Measurements from ENCODE around the gene HELLS.
"Not testable (repeated sequence)": the region's sequence is repeated elsewhere in the genome, so short reads cannot be mapped to it uniquely, and the experiment has no call there.

Gene HELLS

DNA sequence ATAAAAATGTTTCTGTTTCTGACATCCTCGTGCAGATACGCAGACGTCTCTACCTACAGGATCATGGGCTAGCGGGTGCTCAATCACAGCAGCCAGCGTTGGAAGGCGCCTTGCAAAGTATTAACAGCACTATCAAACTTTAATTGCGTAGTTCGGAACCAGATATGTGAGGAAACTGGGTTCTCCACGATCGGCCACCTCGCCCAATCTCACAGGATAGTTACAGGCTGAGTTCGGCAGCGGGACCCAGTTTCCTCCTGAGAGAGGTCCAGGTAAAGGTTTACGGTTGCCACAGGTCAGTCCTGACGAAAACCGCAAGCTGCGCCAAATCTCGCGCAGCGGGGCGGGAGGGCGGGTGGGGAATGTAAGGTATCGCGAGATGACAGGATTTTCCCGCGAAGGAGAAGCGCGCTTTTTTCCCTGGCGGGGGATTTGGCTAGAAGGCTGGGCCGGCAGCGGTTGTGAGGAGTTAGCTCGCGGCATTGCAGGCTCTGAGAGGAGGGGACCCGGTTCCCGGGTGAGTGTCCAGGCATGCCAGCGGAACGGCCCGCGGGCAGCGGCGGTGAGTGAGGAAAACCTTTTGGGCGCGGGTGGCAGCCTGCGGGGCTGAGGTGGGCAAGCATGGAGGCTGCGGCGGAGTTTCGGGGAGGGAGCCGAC, at the start of gene HELLS:
HELLS (plus strand) TSS at position 398 of the 658 bp plus-strand sequence; CDS start at position 532, 134 bp downstream.
- peak; percentile 88 for DNase-seq

DNA sequence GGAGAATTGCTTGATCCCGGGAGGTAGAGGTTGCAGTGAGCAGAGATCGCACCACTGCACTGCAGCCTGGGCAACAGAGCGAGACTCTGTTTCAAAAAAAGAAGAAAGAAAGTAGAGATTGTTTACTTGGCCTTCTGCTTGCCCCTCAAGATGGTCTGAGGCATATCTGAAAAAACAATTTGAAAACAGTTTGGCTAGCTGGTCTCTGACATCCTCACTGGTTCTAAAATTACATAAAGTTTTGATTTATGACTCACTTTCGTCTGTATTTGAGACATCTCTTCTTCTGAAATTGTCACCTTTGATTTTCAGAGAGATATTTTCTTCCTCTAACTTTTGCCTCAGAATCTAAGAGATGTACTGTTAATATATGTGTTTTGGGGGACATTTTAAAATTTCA, 49.6 kb upstream of the HELLS start:
- no peak for DNase-seq

DNA sequence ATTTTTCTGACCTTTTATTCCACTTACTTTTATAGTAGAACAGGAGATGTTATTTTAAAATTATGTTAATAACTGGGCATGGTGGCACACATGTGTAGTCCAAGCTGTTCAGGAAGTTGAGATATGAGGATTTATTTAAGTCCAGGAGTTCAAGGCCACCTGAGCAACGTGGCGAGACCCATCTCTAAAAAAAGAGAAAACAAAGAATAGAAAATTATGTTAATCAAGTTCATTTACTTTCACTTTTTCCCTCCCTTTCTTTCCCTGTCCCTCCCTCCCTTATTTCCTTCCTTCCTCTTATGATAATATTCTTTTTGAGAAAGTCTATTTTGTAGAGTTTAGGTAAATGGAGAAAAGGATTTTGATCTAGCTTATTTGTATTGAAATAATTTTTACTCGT, 48.9 kb upstream of the HELLS start:
- no peak for DNase-seq

DNA sequence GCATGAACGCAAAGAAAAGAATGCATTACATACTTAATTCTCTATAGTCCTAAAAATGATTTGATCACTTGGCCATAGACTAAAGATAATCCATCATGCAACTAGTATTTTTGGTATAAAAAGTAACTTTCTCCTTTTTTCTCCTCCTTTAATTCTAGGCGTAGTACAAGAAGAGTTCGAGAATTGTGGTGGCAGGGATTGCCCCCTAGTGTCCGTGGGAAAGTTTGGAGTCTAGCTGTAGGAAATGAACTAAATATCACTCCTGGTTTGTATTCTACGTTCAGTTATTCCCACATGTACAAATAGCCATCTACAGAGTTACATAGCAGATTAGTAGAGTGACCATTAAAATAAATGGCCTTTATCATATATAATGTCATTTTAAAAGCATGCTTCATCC, 45.5 kb upstream of the HELLS start:
- DNase-seq = no peak

DNA sequence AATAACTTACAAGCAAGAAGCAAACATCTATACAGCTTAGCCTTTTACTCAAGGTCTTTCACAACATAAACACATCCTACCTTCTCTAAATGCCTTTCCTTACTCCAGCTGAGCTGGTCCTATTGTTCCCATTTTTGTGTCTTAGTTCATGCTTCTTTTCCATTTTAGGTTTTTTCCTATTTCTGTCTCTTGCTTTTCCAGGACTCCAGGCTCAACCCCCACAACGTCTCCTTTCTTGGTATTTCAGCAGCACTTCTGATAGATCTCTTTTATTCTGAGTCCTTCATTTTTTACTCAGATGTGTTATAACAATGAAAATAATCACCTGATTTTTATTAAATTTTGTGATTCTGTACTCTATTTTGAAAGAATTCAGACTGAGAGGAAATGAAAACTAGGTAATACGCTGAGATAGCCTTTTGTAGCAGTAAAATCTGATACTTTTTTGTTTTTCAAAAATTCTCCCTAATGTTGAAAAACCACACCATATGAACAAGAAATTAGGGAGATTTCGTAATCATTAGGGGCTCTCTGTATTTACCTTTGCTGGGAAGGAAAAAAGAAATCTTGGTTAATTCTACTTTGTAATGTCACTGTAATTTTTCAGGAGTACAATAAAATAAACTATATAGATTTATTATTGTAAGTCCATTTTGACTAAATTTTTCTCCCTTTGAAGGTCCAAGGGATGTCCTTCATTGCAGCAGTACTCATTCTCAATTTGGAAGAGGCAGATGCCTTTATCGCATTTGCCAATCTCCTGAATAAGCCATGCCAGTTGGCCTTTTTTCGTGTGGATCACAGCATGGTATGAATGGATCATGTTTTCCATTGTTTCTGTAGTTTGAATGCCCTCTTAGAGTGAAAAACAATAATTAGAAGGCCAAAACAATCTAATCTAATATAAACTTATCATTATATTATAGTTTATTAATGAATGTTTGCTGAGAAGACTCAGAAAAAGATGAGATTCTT, 24.0 kb upstream of the HELLS start:
- DNase-seq = no peak

DNA sequence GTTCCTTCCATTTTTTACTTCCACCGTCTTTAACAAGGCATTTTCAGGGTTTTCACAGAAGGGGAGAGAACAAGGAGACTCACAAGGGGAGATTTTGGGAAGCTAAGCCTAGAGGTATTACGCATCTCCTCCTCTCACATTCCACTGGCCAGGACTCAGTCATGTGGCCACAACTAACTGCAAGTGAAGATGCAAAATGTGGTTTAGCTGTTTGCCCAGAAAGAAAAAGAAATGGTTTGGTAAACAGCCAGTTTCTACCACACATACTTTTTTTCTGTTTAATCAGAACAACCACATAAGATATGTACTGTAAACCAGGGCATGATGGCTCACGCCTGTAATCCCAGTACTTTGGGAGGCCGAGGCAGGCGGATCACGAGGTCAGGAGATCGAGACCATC, 21.4 kb upstream of the HELLS start:
- no peak for DNase-seq

DNA sequence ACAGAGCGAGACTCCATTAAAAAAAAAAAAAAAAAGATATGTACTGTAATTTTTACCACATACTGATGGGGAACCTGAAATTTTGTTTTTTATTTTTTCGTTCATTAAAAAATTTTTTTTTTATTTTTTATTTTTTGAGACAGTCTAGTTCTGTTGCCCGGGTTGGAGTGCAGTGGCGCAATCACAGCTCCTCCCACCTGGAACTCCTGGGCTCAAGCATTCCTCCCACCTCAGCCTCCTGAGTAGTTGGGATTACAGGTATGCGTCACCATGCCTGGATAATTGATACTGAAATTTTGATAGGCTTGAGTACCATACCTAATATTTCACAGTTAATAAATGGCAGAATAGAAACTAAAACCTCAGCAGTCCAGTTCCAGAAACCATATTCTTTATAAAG, 20.9 kb upstream of the HELLS start:
- no peak for DNase-seq

DNA sequence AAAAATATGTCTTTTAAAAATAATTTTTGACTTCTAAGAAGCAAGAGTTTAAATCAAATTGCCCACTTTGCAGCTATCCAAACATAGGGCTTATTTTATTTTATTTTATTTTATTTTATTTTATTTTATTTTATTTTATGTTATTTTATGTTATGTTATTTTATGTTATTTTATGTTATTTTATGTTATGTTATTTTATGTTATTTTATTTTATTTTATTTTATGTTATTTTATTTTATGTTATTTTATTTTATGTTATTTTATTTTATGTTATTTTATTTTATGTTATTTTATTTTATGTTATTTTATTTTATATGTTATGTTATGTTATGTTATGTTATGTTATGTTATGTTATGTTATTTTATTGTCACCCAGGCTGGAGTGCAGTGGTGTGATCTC, 14.0 kb upstream of the HELLS start:
- not testable (repeated sequence) for DNase-seq

DNA sequence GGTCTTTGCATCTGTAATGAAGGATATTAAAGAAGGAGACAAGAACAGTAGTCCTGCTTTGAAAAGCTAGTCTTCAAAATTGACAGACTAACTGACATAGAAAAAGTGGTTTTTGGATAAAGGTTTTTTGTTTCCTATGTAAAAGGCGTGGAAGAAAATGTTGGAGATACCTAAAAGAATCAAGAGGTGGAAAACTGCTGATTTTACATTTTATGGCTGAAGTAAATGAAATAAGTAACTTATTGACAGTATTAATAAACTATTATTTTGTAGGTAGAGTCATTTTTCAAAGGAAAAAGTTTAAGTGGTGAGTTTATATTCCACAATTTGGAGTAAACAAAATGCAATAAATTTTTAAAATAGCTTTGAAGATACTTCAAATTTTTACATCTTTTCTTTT, 12.6 kb upstream of the HELLS start:
- no peak for DNase-seq

DNA sequence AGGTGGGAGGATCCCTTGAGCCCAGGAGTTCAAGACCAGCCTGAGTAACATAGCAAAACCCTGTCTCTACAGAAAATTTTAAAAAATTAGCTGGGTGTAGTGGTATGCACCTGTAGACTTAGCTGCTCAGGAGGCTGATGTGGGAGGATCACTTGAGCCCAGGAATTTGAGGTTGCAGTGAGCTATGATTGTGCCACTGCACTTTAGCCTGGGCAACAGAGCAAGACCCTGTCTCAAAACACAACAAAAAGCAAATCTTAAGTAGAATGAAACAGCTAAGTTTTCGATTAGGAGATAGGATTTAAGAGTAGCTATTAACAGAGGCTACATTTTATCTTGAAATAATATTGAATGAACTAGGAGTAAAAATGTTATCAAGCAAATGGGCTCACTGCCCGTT, 3.3 kb upstream of the HELLS start:
- DNase-seq = not testable (repeated sequence)

DNA sequence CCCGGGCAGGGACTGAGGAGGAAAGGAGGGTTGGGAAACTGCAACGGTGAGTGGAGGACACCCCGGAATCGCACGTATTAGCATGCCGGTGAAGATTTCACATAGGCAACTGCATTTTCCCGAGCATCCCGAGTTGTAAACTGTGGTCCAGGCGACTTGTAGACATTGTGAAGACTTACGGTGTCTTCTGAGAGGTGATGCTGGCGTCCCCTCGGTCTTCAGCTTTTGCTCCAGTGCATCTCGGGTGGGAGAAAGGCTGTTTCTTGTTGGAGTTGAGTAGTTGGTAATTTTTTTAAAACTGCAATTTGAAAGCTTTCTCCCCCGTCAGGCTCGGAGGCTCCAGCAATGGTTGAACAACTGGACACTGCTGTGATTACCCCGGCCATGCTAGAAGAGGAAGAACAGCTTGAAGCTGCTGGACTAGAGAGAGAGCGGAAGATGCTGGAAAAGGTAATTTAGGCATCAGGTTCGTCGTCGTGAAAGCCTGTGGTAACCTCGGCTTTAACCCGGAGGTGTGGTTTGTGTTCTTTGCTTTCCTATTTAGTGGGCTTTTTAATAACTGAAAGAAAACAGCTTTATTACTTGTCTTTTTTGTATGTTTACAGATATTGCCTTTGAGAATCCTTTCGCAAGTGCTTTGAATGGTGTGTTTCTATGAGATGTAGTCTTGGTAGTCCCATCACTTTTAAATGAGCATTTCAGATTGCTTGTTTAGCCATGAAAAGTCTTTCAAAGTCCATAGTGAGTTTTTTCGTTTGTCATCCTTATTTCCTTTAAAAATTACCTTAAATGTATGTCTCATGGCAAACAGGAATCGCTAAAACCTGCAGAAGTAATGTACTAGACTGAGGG, 687 bp downstream of the HELLS start:
- DNase-seq = no peak

DNA sequence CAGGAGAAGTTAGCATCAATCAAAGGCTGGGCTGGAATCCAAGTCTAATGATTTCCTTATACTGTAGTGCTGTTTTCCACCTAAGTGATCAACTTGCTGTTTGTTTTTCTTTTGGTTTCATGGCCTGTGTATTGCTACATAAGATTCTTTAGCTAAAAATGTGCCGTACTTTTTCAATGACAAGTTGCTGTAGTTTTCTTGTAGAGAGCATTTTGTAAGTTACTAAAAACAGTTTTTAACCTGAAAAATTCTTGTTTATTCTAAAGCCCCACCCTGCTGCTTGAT, 1.3 kb downstream of the HELLS start:
- no peak for DNase-seq

DNA sequence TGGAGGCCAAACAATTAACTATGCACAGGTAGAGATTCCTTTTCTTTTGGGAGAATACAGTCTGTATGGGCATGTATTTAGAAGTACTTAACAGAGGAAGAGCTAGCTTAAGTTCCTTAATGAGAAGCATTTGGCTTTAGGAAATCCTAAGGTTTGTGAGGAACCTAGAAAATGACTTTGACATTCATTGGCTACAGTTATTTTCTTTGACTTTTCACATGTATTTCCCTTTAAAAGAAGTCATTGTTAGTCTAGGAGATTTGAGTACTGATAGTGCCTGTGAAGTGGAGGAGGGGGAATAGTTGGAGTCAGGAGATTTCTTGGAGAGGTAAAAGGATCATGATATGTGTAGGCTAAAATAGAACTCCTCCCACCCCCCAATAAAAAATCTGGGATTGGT, 3.6 kb downstream of the HELLS start:
- DNase-seq = no peak

DNA sequence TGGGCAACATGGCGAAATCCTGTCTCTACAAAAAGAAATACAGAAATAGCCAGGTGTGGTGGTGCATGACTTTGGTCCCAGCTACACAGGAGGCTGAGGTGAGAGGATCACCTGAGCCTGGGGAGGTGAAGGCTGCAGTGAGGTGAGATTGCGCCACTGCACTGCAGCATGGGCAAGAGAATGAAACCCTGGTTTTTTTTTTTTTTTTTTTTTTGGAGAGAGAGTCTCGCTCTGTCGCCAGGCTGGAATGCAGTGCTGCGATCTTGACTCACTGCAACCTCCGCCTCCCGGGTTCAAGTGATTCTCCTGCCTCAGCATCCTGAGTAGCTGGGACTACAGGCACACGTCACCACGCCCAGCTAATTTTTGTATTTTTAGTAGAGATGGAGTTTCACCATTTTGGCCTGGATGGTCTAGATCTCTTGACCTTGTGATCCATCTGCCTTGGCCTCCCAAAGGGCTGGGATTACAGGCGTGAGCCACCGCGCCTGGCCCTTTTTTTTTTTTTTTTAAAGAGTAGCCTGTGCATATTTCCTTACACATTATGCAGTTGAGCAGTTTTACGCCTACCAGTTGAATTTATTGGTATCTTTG, 22.2 kb downstream of the HELLS start:
- DNase-seq = not testable (repeated sequence)

DNA sequence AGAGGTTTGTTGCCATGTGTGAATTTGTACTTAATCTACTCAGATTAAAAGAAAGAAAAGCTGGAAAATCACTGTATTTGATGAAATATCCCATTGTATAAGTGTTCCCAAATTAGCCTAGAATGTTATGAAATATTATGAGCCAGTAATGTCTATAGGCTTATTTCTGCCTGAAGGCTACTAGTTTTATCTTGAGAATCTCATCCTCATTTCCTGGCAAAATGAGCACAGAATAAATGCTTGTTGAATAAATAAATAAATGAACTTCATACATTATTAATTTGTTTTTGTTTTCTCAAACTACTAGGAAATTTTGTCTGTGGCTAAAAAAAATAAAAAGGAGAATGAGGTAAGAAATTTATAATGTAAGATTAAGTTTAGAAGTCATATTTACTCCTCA, 25.5 kb downstream of the HELLS start:
- no peak for DNase-seq

DNA sequence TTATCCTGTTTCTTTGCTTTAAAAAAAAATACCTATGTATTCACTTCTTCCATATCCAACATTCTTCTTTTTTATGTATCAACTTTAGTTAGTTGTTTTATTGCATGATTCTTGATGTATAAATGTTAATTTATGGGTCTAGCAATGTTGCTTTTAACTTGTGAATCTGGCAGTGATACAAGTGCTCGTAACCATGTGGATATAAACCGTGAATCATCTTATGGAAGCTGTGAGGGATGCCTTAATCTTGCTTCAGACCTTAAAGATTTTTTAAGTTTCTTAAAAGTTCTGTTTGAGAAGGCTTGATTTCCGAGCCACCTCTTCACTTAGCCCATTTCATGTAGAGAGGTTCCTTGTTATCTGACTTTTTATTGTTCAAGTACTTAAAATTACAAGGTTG, 25.9 kb downstream of the HELLS start:
- DNase-seq = no peak

DNA sequence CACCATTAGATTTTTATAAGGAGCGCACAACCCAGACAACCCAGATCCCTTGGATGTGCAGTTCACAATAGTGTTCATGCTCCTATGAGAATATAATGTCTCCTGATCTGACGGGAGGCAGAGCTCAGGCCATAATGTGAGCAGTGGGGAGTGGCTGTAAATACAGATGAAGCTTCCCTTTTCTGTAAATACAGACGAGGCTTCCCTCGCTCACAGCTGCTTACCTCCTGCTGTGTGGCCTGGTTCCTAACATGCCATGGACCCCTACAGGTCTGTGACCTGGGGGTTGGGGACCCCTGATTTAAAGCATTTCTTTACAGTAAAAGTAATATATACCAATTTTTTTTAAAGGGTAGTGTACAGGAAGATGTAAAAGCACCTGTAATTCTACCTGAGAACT, 33.2 kb downstream of the HELLS start:
- DNase-seq = no peak

DNA sequence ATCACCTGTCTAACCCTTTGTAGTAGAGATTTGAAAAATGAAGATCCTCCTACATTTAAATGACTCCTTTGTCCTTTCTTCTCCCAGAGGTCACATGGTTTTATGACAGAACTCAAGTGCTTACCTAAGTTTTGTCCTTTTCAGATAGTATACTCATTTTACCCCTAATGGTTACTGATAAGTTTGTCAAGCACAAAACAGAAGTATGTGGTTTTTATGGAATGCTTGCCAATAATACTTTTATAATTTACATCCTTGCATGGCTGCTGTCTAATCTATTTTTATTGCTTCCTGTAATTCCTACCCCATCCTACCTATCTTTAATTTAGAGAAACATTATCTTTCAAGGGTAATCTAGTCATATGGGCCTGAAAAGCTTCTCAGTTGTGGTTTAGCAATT, 37.5 kb downstream of the HELLS start:
- no peak for DNase-seq

DNA sequence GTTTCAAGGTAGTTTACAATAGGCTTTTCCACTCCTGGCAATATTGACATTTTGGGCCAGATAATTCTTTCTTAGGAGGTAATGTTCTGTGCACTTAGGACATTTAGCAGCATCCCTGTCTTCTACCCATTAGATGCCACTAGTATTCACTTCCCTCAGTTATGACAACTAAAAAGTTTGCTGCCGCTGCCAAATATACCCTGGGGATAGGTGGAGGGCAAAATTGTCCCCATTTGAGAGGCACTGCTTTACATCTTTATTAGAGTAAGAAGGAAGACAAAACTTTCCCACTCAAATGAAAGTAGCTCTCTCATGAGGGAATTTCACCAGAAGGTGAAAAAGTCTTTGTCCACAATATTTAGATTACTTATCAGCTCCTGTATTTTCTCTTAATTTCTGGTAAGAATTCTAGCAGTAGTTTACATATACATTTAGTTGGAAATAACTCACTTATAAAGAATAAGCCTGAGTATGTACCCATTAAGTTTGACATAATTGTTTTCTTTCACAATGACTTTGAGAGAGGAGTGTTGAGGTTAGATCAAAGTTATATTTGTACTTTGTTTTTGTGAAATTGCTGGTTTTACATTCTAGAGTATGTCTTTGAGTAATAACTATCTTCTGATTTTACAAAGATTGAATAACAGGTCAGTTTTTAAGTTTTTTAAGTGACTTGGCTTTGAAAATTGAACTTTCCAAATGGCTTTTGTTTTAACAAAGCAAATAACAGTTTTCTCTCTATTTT, 46.0 kb downstream of the HELLS start:
- no peak for DNase-seq

DNA sequence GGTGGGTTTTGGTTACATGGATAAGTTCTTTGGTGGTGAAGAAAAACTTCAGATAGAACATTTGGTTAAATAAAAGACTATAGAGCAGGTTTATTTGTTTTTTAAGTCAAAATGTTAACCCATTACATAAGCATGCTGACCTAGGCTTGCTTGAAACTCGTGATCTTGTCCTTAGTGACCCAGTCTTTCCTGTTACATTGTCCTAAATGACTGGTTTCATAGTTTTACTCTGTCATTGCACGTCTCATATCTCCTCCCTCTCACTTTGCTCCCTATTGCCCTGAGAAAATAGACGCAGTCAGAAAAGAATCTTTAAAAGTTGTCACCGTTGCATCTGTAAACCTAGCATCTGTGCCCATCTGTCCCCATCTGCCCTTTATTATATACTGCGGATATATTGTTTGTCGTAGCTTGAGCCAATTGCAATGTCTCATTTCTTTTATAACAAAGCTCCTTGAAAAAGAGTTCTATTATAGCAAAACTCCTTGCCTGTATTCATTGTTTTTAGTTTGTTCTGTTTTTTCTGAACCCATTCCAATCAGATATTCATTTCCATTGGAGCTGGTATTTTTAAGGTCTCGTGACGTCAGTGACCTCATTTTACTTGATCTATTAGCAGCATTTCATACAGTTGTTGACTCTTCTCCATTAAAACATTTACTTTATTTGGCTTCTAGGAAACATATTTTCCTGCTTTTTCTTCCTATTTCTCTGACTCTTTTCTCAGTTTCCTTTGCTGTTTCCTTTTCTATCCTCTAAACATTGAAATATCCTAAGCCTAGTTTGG, 57.3 kb downstream of the HELLS start:
- no peak for DNase-seq

DNA sequence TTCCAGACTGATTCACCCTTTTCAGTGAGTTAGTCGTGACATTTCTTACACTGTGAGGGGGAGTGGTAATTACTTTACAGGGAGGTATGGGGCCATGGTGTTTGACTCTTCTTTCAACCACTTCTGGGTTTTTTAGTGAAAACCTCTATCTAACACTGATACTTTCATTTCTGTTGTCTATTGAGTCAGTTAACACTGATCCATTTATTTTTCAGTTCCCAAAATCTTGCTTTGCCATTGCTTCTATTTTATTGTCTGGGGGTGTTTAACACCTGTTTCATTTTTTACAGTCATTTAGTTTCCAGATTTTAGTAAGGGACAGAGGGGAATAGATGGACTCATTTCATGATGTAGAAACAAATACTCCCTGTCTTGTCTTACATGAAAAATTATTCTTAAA, 61.5 kb downstream of the HELLS start:
- no peak for DNase-seq

DNA sequence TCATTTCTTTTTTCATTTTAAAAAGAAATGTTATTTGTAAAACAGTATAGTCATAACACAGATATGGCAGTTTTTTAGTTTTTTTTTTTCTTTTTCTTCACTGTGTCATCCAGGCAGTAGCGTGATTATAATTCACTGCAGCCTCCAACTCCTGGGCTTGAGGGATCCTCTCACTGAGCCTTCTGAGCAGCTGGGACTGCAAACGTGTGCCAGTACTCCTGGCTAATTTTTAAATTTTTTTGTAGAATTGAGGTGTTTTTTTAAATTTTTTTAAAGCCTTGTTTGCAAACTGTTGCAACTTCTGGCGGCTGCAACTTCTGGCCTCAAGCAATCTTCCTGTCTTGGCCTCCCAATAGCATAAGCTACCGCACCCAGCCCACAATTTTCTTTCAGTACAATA, 63.0 kb downstream of the HELLS start:
- DNase-seq = no peak

Data from activated CD8-positive, alpha-beta memory T cell treated with anti-CD3 and anti-CD28 coated beads, Interleukin-2, amount 50 U/mL, for 48 hours (primary cell).